Stimulated activated CD8-positive, alpha-beta memory T cell treated with anti-CD3 and anti-CD28 coated beads, Interleukin-12 subunit alpha, Interleukin-12 subunit beta, amount 100 ng/mL, for 24 hours (primary cell): ENCODE measurements around the gene ATP6AP2.
A peak's percentile ranks its signal among the peaks of the same experiment; 100 is the strongest.

ENCODE experiments used
- DNase-seq: peaks from one replicate; pipeline ENCODE4 v3.0.0-alpha.2; 2020; ENCODE audit errors: extremely low read depth

The ATP6AP2 gene

GRCh38 chrX:40644176-40644575 is 63.4 kb downstream of the ATP6AP2 start:
- no peak for DNase-seq

GRCh38 chrX:40644821-40645358 is 64.1 kb downstream of the ATP6AP2 start:
- no peak for DNase-seq

GRCh38 chrX:40646489-40647306 is 65.9 kb downstream of the ATP6AP2 start:
- no peak for DNase-seq

DNA sequence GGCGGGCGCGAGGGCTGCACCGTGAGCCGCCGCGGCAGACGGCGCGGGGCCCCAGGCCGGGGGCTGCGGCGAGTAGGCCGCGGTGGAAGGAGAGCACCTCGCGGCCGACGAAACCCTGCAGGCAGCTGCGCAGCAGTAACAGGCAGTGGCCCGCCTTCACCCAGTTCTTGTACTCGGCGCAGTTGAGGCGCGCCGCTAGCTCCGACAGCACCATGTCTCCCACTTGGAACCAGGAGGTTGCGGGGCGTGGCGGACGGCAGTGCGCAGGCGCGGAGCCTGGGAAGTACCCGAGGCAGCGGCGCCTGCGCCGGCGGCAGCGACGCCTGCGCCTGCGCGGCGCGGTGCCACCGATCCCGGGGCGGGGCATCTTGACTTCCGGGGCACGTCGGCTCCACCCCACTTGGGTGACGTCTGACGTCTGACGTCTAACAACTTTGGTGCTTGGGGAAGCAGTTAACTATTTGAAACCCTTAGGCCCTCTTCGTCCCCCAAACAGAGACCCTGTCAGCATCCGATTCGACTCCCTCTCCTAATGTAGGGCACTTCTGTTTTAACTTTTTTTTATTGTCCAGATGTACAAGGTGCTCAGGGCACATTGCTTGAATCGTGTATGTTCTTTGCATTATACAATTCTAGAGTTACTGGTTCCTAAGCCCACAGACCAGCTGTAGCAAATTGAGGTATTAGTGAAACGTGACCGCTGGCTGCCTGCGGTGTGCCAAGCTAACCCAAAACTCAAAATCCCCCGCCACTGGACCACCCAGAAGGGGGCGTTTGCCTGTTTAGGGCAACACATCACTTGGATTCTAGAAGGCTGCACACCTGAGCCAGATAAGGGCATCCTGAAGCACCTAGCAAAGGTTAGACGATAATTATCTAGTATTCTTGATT is 66.8 kb downstream of the ATP6AP2 start, which contains the start of gene CXorf38:
TSS of gene CXorf38 (minus strand) at position 255 of the 891 bp plus-strand sequence. CDS start at position 214, 41 bp downstream.
- DNase-seq = peak; percentile 65

DNA sequence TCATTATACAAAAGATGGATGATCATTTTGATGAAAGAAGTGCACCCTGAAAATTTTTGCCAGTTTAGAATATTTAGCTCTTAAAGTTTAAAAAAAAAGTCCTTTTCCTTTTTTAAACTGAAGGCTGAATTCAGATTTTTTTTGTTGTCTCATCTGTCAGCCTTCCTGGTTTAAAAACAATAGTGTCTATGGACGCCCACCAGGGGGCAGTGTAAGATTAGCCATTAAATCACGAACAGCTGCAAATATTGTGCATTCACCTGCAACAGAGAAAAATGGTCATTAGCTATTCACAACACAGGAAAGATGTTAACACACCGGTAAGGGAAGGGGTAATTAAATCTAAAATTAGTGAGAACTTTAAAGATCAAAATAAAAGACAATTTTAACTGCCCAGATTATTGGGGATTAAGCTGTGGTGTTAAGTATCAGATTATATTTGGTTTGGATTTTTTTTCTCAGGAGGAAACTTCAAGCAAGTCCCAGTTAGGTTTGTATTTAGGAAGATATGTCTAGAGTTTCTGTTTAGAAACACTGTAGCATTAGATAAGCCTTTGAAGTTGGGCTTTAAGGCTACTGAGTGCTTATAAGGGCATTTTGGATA is 71.0 kb downstream of the ATP6AP2 start:
- DNase-seq = no peak

DNA sequence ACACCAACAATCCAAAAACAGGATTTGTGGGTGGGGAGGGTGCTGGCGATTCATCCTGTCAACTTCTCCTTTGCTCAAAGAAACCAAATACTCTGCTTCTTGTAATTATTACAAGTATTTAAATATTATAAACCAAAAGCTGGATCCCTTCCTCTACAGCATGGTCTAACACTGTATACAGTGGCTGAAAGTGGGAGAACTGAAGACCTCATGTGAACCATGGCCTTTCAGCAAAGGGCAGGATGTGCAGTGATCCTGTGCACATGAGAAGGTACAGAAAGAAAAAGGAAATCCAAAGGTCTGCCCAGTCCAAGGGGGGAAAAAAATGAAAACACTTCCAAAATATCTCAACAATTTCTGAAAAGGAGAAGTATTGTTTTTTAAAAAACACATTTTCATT is 71.9 kb downstream of the ATP6AP2 start:
- DNase-seq = no peak

DNA sequence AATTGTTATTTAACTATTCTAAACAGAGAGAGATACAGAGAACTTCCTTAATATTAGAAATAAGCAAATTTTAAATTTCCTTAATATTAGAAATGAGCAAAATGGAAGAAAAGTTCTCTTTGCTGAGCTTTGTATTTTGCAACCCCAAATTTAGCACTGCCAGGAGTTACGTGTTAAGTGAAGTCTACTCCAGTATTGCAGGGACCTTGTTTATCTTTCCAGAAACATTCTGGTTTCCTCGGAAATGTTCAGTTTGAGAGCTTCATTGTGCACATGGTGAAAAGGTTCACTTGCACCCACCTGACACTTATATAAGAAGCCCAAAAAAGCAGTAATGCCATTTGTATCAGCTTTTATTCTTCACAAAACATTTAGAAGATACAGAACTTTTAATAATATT is 72.8 kb downstream of the ATP6AP2 start:
- no peak for DNase-seq
